GM19452 (cell line): ENCODE results near the gene SLC25A21.

Source experiments
- ATAC-seq: cut with Tn5 transposase; IDR thresholded peaks from one replicate; pipeline ENCODE4 v1.9.1; 2021; ENCODE audit not compliant: unreplicated experiment

Gene SLC25A21

GRCh38 chr14:36657399-36658122, 514.8 kb downstream of the SLC25A21 start:
- no peak for ATAC-seq

GRCh38 chr14:36656687-36657398, 515.6 kb downstream of the SLC25A21 start:
- ATAC-seq = no peak

- ATAC-seq = no peak
Observed at GRCh38 chr14:36655963-36656686, 516.3 kb downstream of the SLC25A21 start.

- no peak for ATAC-seq
Observed at GRCh38 chr14:36655571-36655962, 516.8 kb downstream of the SLC25A21 start.

- ATAC-seq = no peak
Observed at GRCh38 chr14:36654794-36655381, 517.5 kb downstream of the SLC25A21 start.

GRCh38 chr14:36653962-36654793, 518.2 kb downstream of the SLC25A21 start:
- ATAC-seq = no peak

- ATAC-seq = no peak
Observed at GRCh38 chr14:36653413-36653812, 519.0 kb downstream of the SLC25A21 start.

- no peak for ATAC-seq
Observed at GRCh38 chr14:36652542-36653201, 519.7 kb downstream of the SLC25A21 start.

- no peak for ATAC-seq
Observed at GRCh38 chr14:36649872-36650650, 522.3 kb downstream of the SLC25A21 start.

GRCh38 chr14:36647824-36648753, 524.3 kb downstream of the SLC25A21 start:
- no peak for ATAC-seq

GRCh38 chr14:36647417-36647823, 525.0 kb downstream of the SLC25A21 start:
- no peak for ATAC-seq

GRCh38 chr14:36646664-36647416, 525.6 kb downstream of the SLC25A21 start:
- no peak for ATAC-seq

GRCh38 chr14:36633580-36633979, 538.8 kb downstream of the SLC25A21 start:
- ATAC-seq = no peak
